Psoas muscle (tissue), 8 donors: ENCODE measurements around the gene UQCR10. TPM values are rescaled to one million over a fixed set of nuclear protein-coding genes. Genes with fewer than 3 reads are reported as not detected.

ENCODE experiments used
- ATAC-seq, 4 donors: fragments of 200-7000 bp; cut with Tn5 transposase; one replicate each; pipeline ENCODE4 v1.9.1; 2020; ENCODE audit warnings: moderate library complexity in 3 of 4, mild to moderate bottlenecking in 2 of 4
- DNase-seq, 2 donors: peaks; one replicate each; pipeline ENCODE4 v3.0.0-alpha.2; 2020
- H3K27ac ChIP-seq: fragments of 200-600 bp; one replicate; pipeline ENCODE4 v1.8.0; 2022
- H3K27me3 ChIP-seq, 3 donors: fragments of 200-600 bp in 1 of 3; one replicate each; pipeline versions ENCODE4 v1.6.1 to v1.8.0; 2013 to 2022; ENCODE audit warnings: low read length in 2 of 3, mild to moderate bottlenecking in 2 of 3, moderate library complexity in 1 of 3; ENCODE audit not compliant: insufficient read depth in 3 of 3
- H3K36me3 ChIP-seq, 2 donors: fragments of 200-600 bp in 1 of 2; one replicate each; pipeline versions ENCODE4 v1.6.1 to v1.8.0; 2013 to 2022; ENCODE audit warnings: low read depth in 1 of 2, mild to moderate bottlenecking in 1 of 2, moderate library complexity in 1 of 2; ENCODE audit not compliant: insufficient read depth in 1 of 2
- H3K4me1 ChIP-seq: fragments of 200-600 bp; one replicate; pipeline ENCODE4 v1.8.0; 2022
- H3K4me3 ChIP-seq: fragments of 200-600 bp; one replicate; pipeline ENCODE4 v1.8.0; 2022; ENCODE audit warnings: mild to moderate bottlenecking
- H3K9me3 ChIP-seq: fragments of 200-600 bp; one replicate; pipeline ENCODE4 v1.8.0; 2022
- CTCF ChIP-seq: fragments of 200-600 bp; IDR thresholded peaks from one replicate; pipeline ENCODE4 v1.8.0; 2022; ENCODE audit warnings: antibody characterized with exemption
- WGBS, 3 donors: extraction: QIAGEN DNeasy Blood & Tissue Kit; methylation state at CpG; one replicate each; pipeline versions ENCODE4 v1.1.6 to v1.1.7; 2013; 5-methylcytosine and 5-hydroxymethylcytosine counted together
- intact Hi-C, 2 donors: fragments of 100-400 bp; cut with DNase I; formaldehyde crosslinking; loops; one replicate each; pipeline versions ENCODE4 v1.11.0 to v1.14.2; 2022
- polyA plus RNA-seq, 3 donors: library from polyadenylated mRNA; stranded (reverse); fragments of 200-250 nt; gene quantifications; one replicate each; pipeline ENCODE4 v1.2.3, GENCODE V29; 2013
- total RNA-seq, 4 donors: library from RNA; stranded (reverse); fragmentation: NEBNext Ultra II Directional in 2 of 4; extraction: Animal tissue kit (Norgen Biotek cat#: 25700) in 2 of 4; gene quantifications; one replicate each; pipeline versions ENCODE4 v1.2.1 to v1.2.4, GENCODE V29; 2021 to 2023
- donor health status: healthy with polysubstance abuse.
- donor health status: DM: no; HTN: no; CAD: no; lungs with moderate emphysema.
- donor health status: Bipolar disorder and iron deficiency.
- donor health status: healthy.
- donor health status: DM: yes; HTN: yes; CAD: no.
- donor health status: DM: no; HTN: no; CAD: no.
- donor health status: DM: no; HTN: no; CAD: no.
- donor health status: DM: yes; HTN: yes; CAD: no.

UQCR10 gene
- total and polyA plus RNA-seq, 7 donors = 247 to 533 (median 411) TPM

GRCh38 chr22:29801796-29802195 is 34.6 kb downstream of the UQCR10 start:
- 52 to 58% (median 54%) methylated on average over 8 of the region's 8 CpGs for WGBS, 3 donors
- Histone ChIP-seq H3K4me3 (no peak overlapping the region), H3K9me3 (no peaks in the 10 kb centered on the region), H3K27ac (peak overlapping the region; percentile 95), H3K36me3 (peaks cover 12 to 72% of the 10 kb centered on the region in 2 donors), H3K4me1 (peaks cover 49% of the 10 kb centered on the region), H3K27me3 (no peaks in the 10 kb centered on the region)
- no peak for TF ChIP-seq CTCF
- DNase-seq (no peak), ATAC-seq (no peak)
- intact Hi-C loops = no loop called here

DNA sequence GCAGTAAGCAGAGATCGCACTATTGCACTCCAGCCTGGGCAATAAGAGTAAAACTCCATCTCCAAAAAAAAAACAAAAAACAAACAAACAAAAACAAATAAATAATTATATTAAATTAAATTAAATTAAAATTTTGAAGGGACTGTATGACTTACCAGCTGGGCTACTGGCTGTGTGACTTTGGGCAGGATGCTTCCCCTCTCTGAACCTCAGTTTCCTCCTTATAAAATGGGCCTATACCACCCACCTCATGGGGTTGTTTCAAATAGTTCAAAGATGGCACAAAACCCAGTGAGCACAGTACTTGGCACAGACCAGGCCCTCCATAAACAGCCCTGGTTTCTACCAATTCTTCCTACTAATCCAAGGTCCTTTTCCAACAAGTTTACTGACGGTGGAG is 36.0 kb downstream of the UQCR10 start:
- Histone ChIP-seq H3K27me3 (no peaks in the 10 kb centered on the region), H3K4me1 (peaks cover 36% of the 10 kb centered on the region), H3K36me3 (peaks cover 10 to 80% of the 10 kb centered on the region in 2 donors), H3K4me3 (no peak overlapping the region), H3K27ac (no peak overlapping the region), H3K9me3 (no peaks in the 10 kb centered on the region)
- intact Hi-C loops = no loop called here
- no peak for TF ChIP-seq CTCF
- DNase-seq = no peak
- WGBS, 3 donors = 97 to 100% (median 98%) methylated on average over 2 of the region's 2 CpGs
- no peak for ATAC-seq

DNA sequence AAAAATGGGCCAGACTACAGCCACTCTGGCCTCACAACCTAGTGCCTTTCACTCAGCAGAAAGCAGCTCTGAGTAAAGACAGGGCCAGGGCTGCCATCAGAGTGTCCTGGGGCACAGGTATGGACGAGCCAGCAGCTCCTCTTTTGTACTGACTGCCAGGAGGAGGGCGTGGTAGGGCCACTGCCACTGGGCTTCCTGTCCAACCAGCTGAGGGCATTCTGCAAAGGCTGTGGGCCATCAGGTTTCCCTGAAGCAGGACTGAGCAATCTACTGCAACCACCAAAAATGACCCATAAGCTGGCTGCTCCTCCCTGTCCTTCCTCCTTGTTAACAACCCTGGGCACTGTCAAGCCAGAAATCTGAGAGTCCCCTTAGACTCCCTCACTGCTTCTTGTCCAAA is 37.8 kb downstream of the UQCR10 start:
- Histone ChIP-seq H3K36me3 (peaks cover 9 to 95% of the 10 kb centered on the region in 2 donors), H3K4me3 (no peak overlapping the region), H3K4me1 (peaks cover 19% of the 10 kb centered on the region), H3K27me3 (no peaks in the 10 kb centered on the region), H3K9me3 (no peaks in the 10 kb centered on the region), H3K27ac (no peak overlapping the region)
- DNase-seq (no peak), ATAC-seq (no peak)
- no peak for TF ChIP-seq CTCF
- intact Hi-C loops = no loop called here
- WGBS, 3 donors = 66 to 100% (median 87%) methylated on average over 2 of the region's 2 CpGs

DNA sequence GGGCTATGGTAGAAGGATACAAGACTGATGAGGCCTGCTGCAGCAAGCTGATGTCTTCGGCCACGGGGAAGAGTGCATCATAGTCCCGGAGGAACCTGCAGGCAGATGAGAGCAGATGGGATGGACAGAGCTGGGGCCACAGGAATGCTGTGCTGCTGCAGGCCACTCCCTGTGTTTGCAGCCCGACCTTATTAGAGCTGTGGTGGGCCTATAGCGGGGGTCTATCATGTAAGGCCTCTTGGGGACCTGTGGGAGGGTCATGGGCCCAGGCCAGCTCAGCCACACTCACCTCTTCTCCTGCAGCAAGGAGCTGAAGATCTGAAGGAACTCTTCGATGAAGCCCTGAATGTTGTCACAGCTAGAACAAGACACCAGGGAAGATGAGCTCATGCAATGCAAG is 39.0 kb downstream of the UQCR10 start:
- no peak overlapping the region for H3K4me3 ChIP-seq
- peaks cover 12% of the 10 kb centered on the region for H3K4me1 ChIP-seq
- ATAC-seq (no peak), DNase-seq (no peak)
- no peak overlapping the region for H3K27ac ChIP-seq
- no peak for TF ChIP-seq CTCF
- intact Hi-C loops = no loop called here
- peaks cover 12 to 92% of the 10 kb centered on the region in 2 donors for H3K36me3 ChIP-seq
- H3K27me3 ChIP-seq = no peaks in the 10 kb centered on the region
- WGBS, 3 donors = 83 to 86% (median 86%) methylated on average over 6 of the region's 6 CpGs
- H3K9me3 ChIP-seq = no peaks in the 10 kb centered on the region

DNA sequence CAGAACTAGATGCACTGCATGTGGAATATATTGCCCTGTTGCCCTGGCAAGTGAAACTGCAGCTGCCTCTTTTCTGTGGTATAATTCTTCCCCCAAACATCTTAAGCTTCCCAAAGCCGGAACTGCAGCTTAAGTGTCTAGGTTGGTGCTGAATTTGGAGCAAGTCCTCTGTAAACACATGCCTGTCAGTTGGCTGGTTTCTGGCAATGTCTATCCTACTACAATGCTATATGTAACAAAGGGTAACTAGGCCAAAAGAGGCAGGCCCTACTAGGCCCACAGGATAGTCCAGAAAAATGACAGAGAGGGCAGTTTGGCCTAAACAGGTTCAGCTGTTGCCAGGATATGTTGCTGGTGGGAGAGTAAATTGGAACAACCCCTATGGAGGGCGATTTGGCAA is 43.0 kb downstream of the UQCR10 start:
- DNase-seq = no peak
- no peak for ATAC-seq
- peaks cover 8% of the 10 kb centered on the region for H3K4me1 ChIP-seq
- WGBS, 3 donors = 47 to 72% (median 48%) methylated on average over 2 of the region's 2 CpGs
- H3K36me3 ChIP-seq = peaks cover 15 to 89% of the 10 kb centered on the region in 2 donors
- peak overlapping the region; percentile 60 for H3K27ac ChIP-seq
- H3K9me3 ChIP-seq = no peaks in the 10 kb centered on the region
- TF ChIP-seq CTCF = no peak
- no peak overlapping the region for H3K4me3 ChIP-seq
- no peaks in the 10 kb centered on the region for H3K27me3 ChIP-seq
- intact Hi-C loops = no loop called here
